Measurements from ENCODE around the gene DCP1B. TPM values are rescaled to one million over a fixed set of nuclear protein-coding genes. Genes with fewer than 3 reads are reported as not detected.

Gene DCP1B
- total RNA-seq, 1 donor: 17.7 TPM

DNA sequence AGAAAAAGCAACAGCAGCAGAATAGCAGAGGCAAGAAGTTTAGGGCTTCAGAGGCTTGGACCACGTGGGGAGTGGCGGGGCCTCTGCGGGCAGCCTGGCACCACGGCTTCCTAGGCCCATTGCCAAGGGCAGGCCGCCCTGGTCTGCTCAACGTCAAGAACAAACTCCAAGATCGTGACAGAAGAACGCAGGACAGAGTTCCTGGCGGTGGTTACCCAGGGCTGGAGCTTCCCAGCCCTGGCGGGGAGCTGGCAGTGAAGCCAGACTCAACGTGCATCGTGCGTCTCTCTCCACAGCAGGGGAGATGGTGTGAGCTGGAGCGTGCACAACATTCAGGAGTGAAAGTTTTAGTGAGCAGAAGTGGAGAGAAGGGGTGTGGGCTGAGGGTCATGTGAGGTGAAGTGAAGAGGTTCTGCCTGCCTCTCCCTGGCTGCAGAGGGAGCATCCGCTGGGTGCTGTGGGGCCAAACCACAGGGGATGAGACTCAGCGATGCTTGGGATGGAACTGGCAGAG is 71.9 kb downstream of the DCP1B start:
- no peak overlapping the region for H3K4me3 ChIP-seq (ENCODE audit: low read depth, low read length)
- DNase-seq (ENCODE audit: low read depth): peak; percentile 41
- TF ChIP-seq, protein P1, sequence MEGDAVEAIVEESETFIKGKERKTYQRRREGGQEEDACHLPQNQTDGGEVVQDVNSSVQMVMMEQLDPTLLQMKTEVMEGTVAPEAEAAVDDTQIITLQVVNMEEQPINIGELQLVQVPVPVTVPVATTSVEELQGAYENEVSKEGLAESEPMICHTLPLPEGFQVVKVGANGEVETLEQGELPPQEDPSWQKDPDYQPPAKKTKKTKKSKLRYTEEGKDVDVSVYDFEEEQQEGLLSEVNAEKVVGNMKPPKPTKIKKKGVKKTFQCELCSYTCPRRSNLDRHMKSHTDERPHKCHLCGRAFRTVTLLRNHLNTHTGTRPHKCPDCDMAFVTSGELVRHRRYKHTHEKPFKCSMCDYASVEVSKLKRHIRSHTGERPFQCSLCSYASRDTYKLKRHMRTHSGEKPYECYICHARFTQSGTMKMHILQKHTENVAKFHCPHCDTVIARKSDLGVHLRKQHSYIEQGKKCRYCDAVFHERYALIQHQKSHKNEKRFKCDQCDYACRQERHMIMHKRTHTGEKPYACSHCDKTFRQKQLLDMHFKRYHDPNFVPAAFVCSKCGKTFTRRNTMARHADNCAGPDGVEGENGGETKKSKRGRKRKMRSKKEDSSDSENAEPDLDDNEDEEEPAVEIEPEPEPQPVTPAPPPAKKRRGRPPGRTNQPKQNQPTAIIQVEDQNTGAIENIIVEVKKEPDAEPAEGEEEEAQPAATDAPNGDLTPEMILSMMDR (IDR thresholded peaks at IDR 0.05; ENCODE audit: insufficient read depth, low read depth, low read length): no peak

DNA sequence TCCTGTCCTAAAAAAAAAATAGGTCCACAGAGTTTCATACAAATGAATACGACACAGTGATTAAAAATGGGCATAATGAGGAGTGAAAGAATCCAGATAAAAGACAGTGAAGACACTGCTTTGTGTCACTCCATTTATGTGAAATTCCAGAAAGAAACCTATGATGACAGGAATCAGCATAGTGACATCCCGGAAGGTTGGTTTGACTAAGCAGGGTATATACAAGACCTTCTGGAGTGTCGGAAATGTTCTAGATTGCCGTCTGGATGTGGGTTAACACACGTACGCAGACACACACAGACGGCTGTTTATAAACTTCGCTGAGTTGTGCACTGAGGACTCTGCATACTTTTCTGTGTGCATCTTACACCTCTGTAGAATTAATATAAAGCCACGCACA is 72.6 kb downstream of the DCP1B start:
- TF ChIP-seq, protein P1 (IDR thresholded peaks at IDR 0.05; ENCODE audit: insufficient read depth, low read depth, low read length): no peak
- no peak for DNase-seq (ENCODE audit: low read depth)
- H3K4me3 ChIP-seq (ENCODE audit: low read depth, low read length): no peak overlapping the region

GRCh38 chr12:1930803-1931597 is 73.3 kb downstream of the DCP1B start:
- TF ChIP-seq, protein P1 (IDR thresholded peaks at IDR 0.05; ENCODE audit: insufficient read depth, low read depth, low read length): no peak
- no peak for DNase-seq (ENCODE audit: low read depth)

GRCh38 chr12:1929985-1930802 is 74.1 kb downstream of the DCP1B start:
- TF ChIP-seq, protein P1 (IDR thresholded peaks at IDR 0.05; ENCODE audit: insufficient read depth, low read depth, low read length): no peak
- no peak for DNase-seq (ENCODE audit: low read depth)
- H3K4me3 ChIP-seq (ENCODE audit: low read depth, low read length): no peak overlapping the region

More at GRCh38 chr12:1930803-1931597, 73.3 kb downstream of the DCP1B start:
- no peak overlapping the region for H3K4me3 ChIP-seq (ENCODE audit: low read depth, low read length)

- no peak overlapping the region for H3K4me3 ChIP-seq (ENCODE audit: low read depth, low read length)
- TF ChIP-seq, protein P1 (IDR thresholded peaks at IDR 0.05; ENCODE audit: insufficient read depth, low read depth, low read length): no peak
- no peak for DNase-seq (ENCODE audit: low read depth)
Observed at GRCh38 chr12:1929241-1929984, 74.8 kb downstream of the DCP1B start.

DNA sequence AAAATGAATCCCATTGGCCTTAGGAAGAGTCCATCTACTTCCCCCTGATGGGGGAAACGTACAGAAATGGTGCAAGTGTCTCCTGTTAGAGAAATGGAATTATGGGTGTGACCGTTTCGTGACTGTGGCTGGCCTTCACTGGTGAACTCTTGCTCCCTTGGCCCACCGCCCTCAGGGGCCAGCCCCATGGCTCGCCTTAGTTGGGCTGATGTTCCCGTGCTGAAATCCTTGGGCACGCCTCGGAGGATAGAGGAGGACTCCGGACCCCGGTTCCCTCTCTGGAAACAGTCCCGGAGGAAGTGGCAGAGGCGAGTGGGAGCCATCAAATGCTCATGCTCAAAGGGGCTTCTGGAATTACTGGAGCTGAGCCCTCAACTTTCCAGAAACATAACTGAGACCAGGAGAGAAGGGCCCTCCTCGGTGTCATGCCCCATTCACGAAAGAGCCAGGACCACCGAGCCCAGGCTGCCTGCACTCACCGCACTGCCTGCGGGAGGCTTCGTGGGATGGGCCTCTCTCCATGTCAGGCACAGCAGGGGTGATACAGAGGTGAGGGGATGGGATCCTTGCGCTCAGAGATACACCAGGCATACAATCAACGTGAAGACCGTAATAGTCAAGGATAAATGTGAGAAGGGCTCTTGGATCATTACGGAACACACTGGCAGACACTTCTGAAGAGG is 75.7 kb downstream of the DCP1B start:
- DNase-seq (ENCODE audit: low read depth): no peak
- H3K4me3 ChIP-seq (ENCODE audit: low read depth, low read length): no peak overlapping the region
- TF ChIP-seq, protein P1 (IDR thresholded peaks at IDR 0.05; ENCODE audit: insufficient read depth, low read depth, low read length): no peak

Measured in fibroblast of villous mesenchyme (primary cell).